ENCODE data around the gene TK1.

TK1 gene

GRCh38 chr17:78200451-78200850 lies 13.6 kb upstream of the TK1 start:
- no peaks in the 10 kb centered on the region for H3K9me3 Mint-ChIP-seq
- peaks cover 27% of the 10 kb centered on the region for H3K36me3 Mint-ChIP-seq (ENCODE audit: low read depth)
- H3K4me3 Mint-ChIP-seq: no peak overlapping the region

GRCh38 chr17:78197147-78197832 lies 10.4 kb upstream of the TK1 start:
- H3K4me1 Mint-ChIP-seq: no peaks in the 10 kb centered on the region
- no peak overlapping the region for H3K4me3 Mint-ChIP-seq
- H3K27ac Mint-ChIP-seq: peak overlapping the region in 1 of 3 experiments; percentile 52
- no peaks in the 10 kb centered on the region for H3K9me3 Mint-ChIP-seq
- H3K36me3 Mint-ChIP-seq (ENCODE audit: low read depth): peaks cover 38% of the 10 kb centered on the region
- no peaks in the 10 kb centered on the region for H3K27me3 Mint-ChIP-seq (ENCODE audit: low read depth)
- no peak for TF ChIP-seq CTCF (IDR thresholded peaks at IDR 0.05; ENCODE audit: unreplicated experiment in 3 of 3)

More at GRCh38 chr17:78200451-78200850, 13.6 kb upstream of the TK1 start:
- no peaks in the 10 kb centered on the region for H3K27me3 Mint-ChIP-seq (ENCODE audit: low read depth)
- H3K4me1 Mint-ChIP-seq: no peaks in the 10 kb centered on the region
- no peak overlapping the region for H3K27ac Mint-ChIP-seq
- no peak for TF ChIP-seq CTCF (IDR thresholded peaks at IDR 0.05; ENCODE audit: unreplicated experiment in 3 of 3)

- no peak for TF ChIP-seq CTCF (IDR thresholded peaks at IDR 0.05; ENCODE audit: unreplicated experiment in 3 of 3)
- Mint-ChIP-seq H3K27me3 (ENCODE audit: low read depth) (no peaks in the 10 kb centered on the region), H3K36me3 (ENCODE audit: low read depth) (peaks cover 38% of the 10 kb centered on the region), H3K27ac (no peak overlapping the region), H3K9me3 (no peaks in the 10 kb centered on the region), H3K4me1 (no peaks in the 10 kb centered on the region), H3K4me3 (no peak overlapping the region)
Measured at GRCh38 chr17:78196716-78197115, 9.9 kb upstream of the TK1 start.

- TF ChIP-seq CTCF (IDR thresholded peaks at IDR 0.05; ENCODE audit: unreplicated experiment in 3 of 3): no peak
- Mint-ChIP-seq H3K4me1 (peaks cover 42% of the 10 kb centered on the region), H3K27me3 (ENCODE audit: low read depth) (no peaks in the 10 kb centered on the region), H3K27ac (peak overlapping the region in 2 of 3 experiments; percentile 27 to 51), H3K36me3 (ENCODE audit: low read depth) (peaks cover 27% of the 10 kb centered on the region), H3K9me3 (no peaks in the 10 kb centered on the region), H3K4me3 (peak overlapping the region; percentile 81 to 88 (median 86))
Measured at GRCh38 chr17:78185981-78186691, 716 bp downstream of the TK1 start.

- Mint-ChIP-seq H3K27ac (peak overlapping the region; percentile 83 to 97 (median 89)), H3K4me1 (peaks cover 46% of the 10 kb centered on the region), H3K4me3 (peak overlapping the region; percentile 81 to 84 (median 82)), H3K36me3 (ENCODE audit: low read depth) (peaks cover 23% of the 10 kb centered on the region), H3K9me3 (no peaks in the 10 kb centered on the region), H3K27me3 (ENCODE audit: low read depth) (no peaks in the 10 kb centered on the region)
- TF ChIP-seq CTCF (IDR thresholded peaks at IDR 0.05; ENCODE audit: unreplicated experiment in 3 of 3): no peak
Measured at GRCh38 chr17:78184868-78185267, 2.0 kb downstream of the TK1 start.
